Tibial artery (tissue), 4 donors: ENCODE measurements around the gene PEX13.
A peak's percentile ranks its signal among the peaks of the same experiment; 100 is the strongest.

Experiments used
- DNase-seq, 2 donors: peaks; one replicate each; pipeline ENCODE4 v3.0.0-alpha.2; 2019
- H3K27ac ChIP-seq, 2 donors: fragments of 200-600 bp; sonication (generic) in 1 of 2; 1 replicate in 1 of 2; 2 replicates in 1 of 2; pipeline ENCODE4 v1.5.1; 2018 to 2019; ENCODE audit warnings: mild to moderate bottlenecking in 1 of 2
- H3K27me3 ChIP-seq, 2 donors: fragments of 200-600 bp; sonication (generic) in 1 of 2; one replicate each; pipeline versions ENCODE4 v1.5.1 to v1.6.0; 2016 to 2019
- H3K36me3 ChIP-seq, 3 donors: fragments of 200-600 bp; sonication (generic) in 2 of 3; one replicate each; pipeline ENCODE4 v1.5.1; 2016 to 2019; ENCODE audit warnings: mild to moderate bottlenecking in 2 of 3
- H3K4me1 ChIP-seq, 4 donors: fragments of 200-600 bp; sonication (generic) in 2 of 4; 1 replicate in 3 of 4; 2 replicates in 1 of 4; pipeline ENCODE4 v1.5.1; 2016 to 2019
- H3K4me3 ChIP-seq, 2 donors: fragments of 200-600 bp; sonication (generic) in 1 of 2; 1 replicate in 1 of 2; 2 replicates in 1 of 2; pipeline ENCODE4 v1.5.1; 2018 to 2019; ENCODE audit warnings: mild to moderate bottlenecking in 2 of 2
- H3K9me3 ChIP-seq, 3 donors: fragments of 200-600 bp; sonication (generic) in 1 of 3; one replicate each; pipeline ENCODE4 v1.5.1; 2016 to 2019
- intact Hi-C: fragments of 100-400 bp; cut with DNase I; formaldehyde crosslinking; loops from one replicate; pipeline ENCODE4 v1.15.0; 2023; ENCODE audit warnings: low total_unique reads
- TF ChIP-seq, protein P1 (sequence below), 2 experiments: fragments of 200-600 bp in 1 of 2; fragments of 450-650 bp in 1 of 2; IDR thresholded peaks; one replicate each; pipeline ENCODE4 v1.5.1; 2017 to 2019; ENCODE audit warnings: antibody characterized with exemption in 2 of 2, mild to moderate bottlenecking in 1 of 2, moderate library complexity in 1 of 2

The PEX13 gene

DNA sequence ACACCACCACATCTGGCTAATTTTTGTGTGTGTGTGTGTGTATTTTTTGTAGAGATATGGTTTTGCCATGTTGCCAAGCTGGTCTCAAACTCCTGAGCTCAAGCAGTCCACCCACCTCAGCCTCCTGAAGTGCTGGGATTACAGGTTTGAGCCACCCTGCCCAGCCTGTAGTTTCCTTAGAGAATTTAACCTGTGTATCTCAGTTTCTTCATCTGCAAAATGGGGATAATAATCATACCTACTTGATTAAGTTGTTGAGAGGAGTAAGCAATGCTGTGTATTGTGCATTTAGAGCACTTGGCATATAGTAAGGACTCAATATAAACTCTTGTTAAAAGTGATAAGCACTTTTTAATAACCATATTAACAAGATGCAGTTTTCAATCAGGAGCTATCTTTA, 41.9 kb downstream of the PEX13 start:
- TF ChIP-seq, protein P1, sequence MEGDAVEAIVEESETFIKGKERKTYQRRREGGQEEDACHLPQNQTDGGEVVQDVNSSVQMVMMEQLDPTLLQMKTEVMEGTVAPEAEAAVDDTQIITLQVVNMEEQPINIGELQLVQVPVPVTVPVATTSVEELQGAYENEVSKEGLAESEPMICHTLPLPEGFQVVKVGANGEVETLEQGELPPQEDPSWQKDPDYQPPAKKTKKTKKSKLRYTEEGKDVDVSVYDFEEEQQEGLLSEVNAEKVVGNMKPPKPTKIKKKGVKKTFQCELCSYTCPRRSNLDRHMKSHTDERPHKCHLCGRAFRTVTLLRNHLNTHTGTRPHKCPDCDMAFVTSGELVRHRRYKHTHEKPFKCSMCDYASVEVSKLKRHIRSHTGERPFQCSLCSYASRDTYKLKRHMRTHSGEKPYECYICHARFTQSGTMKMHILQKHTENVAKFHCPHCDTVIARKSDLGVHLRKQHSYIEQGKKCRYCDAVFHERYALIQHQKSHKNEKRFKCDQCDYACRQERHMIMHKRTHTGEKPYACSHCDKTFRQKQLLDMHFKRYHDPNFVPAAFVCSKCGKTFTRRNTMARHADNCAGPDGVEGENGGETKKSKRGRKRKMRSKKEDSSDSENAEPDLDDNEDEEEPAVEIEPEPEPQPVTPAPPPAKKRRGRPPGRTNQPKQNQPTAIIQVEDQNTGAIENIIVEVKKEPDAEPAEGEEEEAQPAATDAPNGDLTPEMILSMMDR (IDR thresholded peaks at IDR 0.05), result no peak

DNA sequence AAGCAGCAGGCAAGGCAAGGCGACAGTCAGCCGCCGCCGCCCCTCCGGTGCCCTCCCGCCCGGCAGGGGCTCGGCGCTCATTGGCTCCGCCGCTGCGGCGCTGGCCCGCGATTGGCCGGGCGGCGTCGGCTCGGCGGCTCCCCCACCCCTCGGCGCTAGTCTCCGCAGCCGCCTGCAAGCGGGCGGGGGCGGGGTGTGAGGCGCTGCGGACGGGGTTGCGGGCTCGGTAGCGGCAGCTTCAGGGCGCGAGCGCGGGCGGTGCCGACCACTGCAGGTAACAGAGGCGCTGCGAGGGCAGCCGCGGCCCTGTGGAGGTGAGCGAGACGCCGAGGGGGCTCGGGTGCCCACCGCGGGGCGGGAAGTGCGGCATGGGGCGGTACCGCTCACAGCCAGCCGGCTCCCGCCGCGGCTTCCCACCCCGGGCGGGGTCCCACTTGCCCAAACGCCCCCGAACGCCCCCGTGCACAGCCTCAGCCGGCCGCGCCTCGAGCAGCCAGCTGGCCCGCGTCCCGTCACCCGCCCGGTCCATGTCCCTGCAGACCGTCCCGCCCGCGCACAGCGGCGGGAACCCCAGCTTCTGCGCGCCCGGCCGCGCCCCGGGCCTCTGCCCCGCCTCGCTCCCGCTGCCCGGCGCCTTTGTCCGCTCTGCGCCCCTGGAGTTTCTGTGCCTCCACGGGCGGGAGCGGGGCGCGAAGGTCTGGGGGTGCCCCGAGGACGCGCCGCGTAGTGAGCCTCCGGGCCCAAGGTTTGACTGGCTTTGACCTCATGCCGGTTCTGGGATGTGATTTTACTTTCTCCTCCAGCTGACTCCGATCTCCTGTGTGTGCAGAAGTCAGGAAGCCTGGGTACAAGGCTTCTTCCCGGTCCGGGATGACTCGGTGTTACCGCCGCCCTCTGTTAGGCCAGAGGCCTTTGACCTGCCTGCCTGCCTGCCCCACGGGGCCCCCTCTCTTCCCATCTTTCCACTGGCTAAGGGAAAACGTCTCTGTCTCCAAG, 48.5 kb downstream of the PEX13 start, which contains the start of gene SANBR:
SANBR (plus strand) TSS at position 158 of the 996 bp plus-strand sequence. CDS start 4,480 bp downstream, outside the sequence.
- TF ChIP-seq, protein P1 (IDR thresholded peaks at IDR 0.05), result peak in 1 of 2 experiments; percentile 5
- Histone ChIP-seq H3K4me1 (peaks cover 0 to 9% (median 3%) of the 10 kb centered on the region in 4 donors), H3K27ac (peak within 1 kb of the TSS; percentile 76 to 79), H3K27me3 (no peaks in the 10 kb centered on the region), H3K4me3 (peak within 1 kb of the TSS; percentile 77 to 95), H3K9me3 (no peaks in the 10 kb centered on the region), H3K36me3 (peaks cover 0 to 5% (median 4%) of the 10 kb centered on the region in 3 donors)
- intact Hi-C loops, result loop anchor here (10.0 kb wide), 1 partner anchor 51 kb away; the partner anchor contains the start of genes PEX13 and PUS10
- DNase-seq, result peak; percentile 77 to 90

More for the DNA sequence above, 41.9 kb downstream of the PEX13 start:
- peaks cover 0 to 21% (median 0%) of the 10 kb centered on the region in 3 donors for H3K36me3 ChIP-seq
- no peaks in the 10 kb centered on the region for H3K27me3 ChIP-seq
- H3K4me1 ChIP-seq, result no peaks in the 10 kb centered on the region
- intact Hi-C loops, result no loop called here
- H3K4me3 ChIP-seq, result no peak overlapping the region
- no peaks in the 10 kb centered on the region for H3K9me3 ChIP-seq
- no peak for DNase-seq
- H3K27ac ChIP-seq, result no peak overlapping the region

DNA sequence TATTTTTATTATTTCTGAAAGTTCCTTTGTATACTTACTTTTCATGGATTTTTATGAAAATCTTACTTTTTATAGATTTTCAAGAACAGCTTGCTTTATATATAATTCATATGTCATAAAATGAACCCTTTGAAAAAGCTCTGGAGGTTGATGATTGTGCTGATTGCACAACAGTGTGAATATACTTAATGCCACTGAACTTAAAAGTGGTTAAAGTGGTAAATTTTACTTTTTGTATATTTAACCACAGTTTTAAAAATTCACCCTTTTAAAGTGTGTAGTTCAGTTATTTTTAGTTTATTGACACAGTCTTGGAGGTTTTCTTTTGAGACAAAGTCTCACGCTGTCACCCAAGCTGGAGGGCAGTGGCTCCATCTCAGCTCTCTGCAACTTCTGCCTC, 56.6 kb downstream of the PEX13 start:
- Histone ChIP-seq H3K36me3 (peaks cover 0 to 40% (median 34%) of the 10 kb centered on the region in 3 donors), H3K27ac (no peak overlapping the region)
- intact Hi-C loops, result no loop called here

DNA sequence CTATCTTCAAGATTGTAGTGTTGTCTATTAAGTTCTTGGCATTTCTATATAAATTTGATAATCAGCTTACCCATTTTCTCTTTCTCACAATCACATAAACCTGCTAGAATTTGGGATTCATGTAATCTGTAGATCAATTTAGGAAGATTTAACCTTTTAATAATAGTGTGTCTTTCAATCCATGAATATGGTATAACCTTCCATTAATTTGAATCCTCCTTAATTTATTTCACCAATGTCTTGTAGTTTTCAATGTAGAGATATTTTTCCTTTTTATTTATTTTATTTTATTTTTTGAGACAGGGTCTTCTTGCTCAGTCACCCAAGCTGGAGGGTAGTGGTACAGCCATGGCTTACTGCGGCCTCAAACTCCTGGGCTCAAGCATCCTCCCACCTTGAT, 68.4 kb downstream of the PEX13 start:
- Histone ChIP-seq H3K36me3 (peaks cover 30 to 72% (median 52%) of the 10 kb centered on the region in 3 donors), H3K9me3 (no peaks in the 10 kb centered on the region), H3K27me3 (no peaks in the 10 kb centered on the region), H3K4me1 (no peaks in the 10 kb centered on the region), H3K4me3 (no peak overlapping the region), H3K27ac (no peak overlapping the region)
- intact Hi-C loops, result no loop called here
- DNase-seq, result no peak
- TF ChIP-seq, protein P1 (IDR thresholded peaks at IDR 0.05), result no peak

More for the DNA sequence above, 56.6 kb downstream of the PEX13 start:
- no peaks in the 10 kb centered on the region for H3K27me3 ChIP-seq
- TF ChIP-seq, protein P1 (IDR thresholded peaks at IDR 0.05), result no peak
- no peak overlapping the region for H3K4me3 ChIP-seq
- H3K4me1 ChIP-seq, result no peaks in the 10 kb centered on the region
- DNase-seq, result no peak
- H3K9me3 ChIP-seq, result no peaks in the 10 kb centered on the region

DNA sequence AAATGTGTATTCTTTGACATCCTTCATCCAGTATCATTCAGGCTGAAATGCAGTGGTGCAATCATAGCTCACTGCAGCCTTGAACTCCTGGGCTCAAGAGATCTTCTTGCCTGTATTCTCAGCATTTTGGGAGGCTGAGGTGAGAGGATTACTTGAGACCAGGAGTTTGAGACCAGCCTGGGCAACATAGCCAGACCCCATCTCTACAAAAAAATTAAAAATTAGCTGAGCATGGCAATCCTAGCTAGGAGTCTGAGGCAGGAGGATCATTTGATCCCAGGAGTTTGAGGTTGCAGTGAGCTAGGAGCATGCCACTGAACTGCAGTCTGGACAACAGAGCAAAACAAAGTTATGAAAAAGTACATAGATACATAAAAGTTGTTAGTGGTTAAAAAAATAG, 72.3 kb downstream of the PEX13 start:
- no peak overlapping the region for H3K4me3 ChIP-seq
- peaks cover 40 to 58% (median 52%) of the 10 kb centered on the region in 3 donors for H3K36me3 ChIP-seq
- DNase-seq, result no peak
- no peaks in the 10 kb centered on the region for H3K4me1 ChIP-seq
- TF ChIP-seq, protein P1 (IDR thresholded peaks at IDR 0.05), result no peak
- H3K27ac ChIP-seq, result no peak overlapping the region
- no peaks in the 10 kb centered on the region for H3K9me3 ChIP-seq
- intact Hi-C loops, result no loop called here
- H3K27me3 ChIP-seq, result no peaks in the 10 kb centered on the region
